A549 (cell line): Measurements from ENCODE around the gene SLC9A2.

Experiments used
- BHLHE40 ChIP-seq: IDR thresholded peaks from 2 replicates; pipeline ENCODE4 v1.6.1; 2012; ENCODE audit warnings: low read depth, low read length, inconsistent platforms
- POLR2A ChIP-seq: IDR thresholded peaks from 2 replicates; pipeline ENCODE4 v1.6.1; 2012; ENCODE audit warnings: mild to moderate bottlenecking, low read length
- RCOR1 ChIP-seq: fragments of 150-350 bp; IDR thresholded peaks from 2 replicates; pipeline ENCODE4 v1.6.1; 2014; ENCODE audit warnings: antibody characterized with exemption, low read length, low read depth
- SMC3 ChIP-seq: fragments of >200 bp; sonication (Bioruptor Twin); formaldehyde crosslinking; IDR thresholded peaks from 3 replicates; pipeline ENCODE4 v1.6.1; 2018; ENCODE audit warnings: inconsistent platforms
- SREBF2 ChIP-seq: fragments of 450-650 bp; IDR thresholded peaks from 2 replicates; pipeline ENCODE4 v1.6.1; 2014; ENCODE audit warnings: mild to moderate bottlenecking, moderate library complexity
- TF ChIP-seq, protein P1 (sequence below): fragments of 250-450 bp; sonication (Bioruptor Pico); IDR thresholded peaks from 2 replicates; pipeline ENCODE4 v1.5.0; 2021; ENCODE audit warnings: mild to moderate bottlenecking, moderate library complexity, borderline replicate concordance
- TF ChIP-seq, protein P2 (sequence below): fragments of >200 bp; sonication (Bioruptor Twin); formaldehyde crosslinking; IDR thresholded peaks from 3 replicates; pipeline ENCODE4 v1.5.1; 2016
- TF ChIP-seq, protein P3 (sequence below): fragments of 450-650 bp; IDR thresholded peaks from 2 replicates; pipeline ENCODE4 v1.6.1; 2014; ENCODE audit warnings: antibody characterized with exemption
- TF ChIP-seq, protein P4 (sequence below): IDR thresholded peaks from 2 replicates; pipeline ENCODE4 v1.6.1; 2012

DNA sequence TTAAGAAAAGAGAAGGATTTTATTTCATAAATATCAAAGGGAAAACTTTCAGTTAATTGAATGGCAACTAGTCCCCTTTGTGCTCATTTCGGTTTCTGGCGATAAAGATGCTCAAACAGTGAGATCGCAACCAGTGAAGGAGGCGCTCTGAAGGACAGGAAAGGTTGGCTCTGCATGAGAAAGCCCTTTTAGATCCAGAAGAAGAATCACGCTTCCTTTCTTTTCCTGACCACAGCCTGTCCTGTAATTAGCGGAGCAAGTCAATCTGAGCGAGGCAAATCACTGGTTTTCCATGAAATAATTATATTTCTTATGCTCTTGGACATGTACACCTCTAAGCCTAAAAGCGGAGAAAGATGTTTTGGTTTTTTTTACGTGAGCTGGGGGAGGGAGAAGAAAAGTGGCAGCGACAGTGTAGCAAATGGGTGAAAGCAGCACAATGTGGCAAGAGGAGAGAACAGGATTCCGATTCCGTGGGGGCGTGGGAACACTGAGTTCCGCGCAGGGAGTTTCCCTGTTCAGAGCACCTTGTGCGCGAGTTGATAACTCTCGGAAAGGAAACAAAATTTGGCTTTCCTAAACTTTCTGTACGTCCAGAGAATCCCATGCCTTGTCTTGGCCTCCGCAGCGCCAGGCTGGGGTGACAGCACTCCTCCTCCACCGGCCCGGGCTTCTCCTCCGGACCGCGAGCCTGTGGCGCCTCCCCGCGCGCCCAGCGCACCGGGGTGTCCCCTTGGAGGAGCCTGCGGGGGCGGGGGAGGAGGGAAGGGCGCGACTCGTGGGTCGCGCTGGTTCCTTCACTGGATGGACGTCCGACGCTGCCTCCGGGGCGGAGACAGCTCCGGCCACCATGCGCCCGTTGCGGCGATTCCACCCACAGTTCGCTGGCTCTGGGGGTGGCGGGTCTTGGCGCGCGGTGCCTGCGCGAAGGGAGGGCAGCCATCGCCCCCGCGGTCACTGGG, 620 bp upstream of the SLC9A2 start:
- peak; percentile 55 for TF ChIP-seq POLR2A
- TF ChIP-seq, protein P1, sequence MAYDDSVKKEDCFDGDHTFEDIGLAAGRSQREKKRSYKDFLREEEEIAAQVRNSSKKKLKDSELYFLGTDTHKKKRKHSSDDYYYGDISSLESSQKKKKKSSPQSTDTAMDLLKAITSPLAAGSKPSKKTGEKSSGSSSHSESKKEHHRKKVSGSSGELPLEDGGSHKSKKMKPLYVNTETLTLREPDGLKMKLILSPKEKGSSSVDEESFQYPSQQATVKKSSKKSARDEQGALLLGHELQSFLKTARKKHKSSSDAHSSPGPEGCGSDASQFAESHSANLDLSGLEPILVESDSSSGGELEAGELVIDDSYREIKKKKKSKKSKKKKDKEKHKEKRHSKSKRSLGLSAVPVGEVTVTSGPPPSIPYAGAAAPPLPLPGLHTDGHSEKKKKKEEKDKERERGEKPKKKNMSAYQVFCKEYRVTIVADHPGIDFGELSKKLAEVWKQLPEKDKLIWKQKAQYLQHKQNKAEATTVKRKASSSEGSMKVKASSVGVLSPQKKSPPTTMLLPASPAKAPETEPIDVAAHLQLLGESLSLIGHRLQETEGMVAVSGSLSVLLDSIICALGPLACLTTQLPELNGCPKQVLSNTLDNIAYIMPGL (CRISPR knock-in tag): no peak
- no peak for TF ChIP-seq SMC3
- TF ChIP-seq, protein P2, sequence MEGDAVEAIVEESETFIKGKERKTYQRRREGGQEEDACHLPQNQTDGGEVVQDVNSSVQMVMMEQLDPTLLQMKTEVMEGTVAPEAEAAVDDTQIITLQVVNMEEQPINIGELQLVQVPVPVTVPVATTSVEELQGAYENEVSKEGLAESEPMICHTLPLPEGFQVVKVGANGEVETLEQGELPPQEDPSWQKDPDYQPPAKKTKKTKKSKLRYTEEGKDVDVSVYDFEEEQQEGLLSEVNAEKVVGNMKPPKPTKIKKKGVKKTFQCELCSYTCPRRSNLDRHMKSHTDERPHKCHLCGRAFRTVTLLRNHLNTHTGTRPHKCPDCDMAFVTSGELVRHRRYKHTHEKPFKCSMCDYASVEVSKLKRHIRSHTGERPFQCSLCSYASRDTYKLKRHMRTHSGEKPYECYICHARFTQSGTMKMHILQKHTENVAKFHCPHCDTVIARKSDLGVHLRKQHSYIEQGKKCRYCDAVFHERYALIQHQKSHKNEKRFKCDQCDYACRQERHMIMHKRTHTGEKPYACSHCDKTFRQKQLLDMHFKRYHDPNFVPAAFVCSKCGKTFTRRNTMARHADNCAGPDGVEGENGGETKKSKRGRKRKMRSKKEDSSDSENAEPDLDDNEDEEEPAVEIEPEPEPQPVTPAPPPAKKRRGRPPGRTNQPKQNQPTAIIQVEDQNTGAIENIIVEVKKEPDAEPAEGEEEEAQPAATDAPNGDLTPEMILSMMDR: no peak
- no peak for TF ChIP-seq SREBF2
- no peak for TF ChIP-seq BHLHE40
- TF ChIP-seq, protein P3, sequence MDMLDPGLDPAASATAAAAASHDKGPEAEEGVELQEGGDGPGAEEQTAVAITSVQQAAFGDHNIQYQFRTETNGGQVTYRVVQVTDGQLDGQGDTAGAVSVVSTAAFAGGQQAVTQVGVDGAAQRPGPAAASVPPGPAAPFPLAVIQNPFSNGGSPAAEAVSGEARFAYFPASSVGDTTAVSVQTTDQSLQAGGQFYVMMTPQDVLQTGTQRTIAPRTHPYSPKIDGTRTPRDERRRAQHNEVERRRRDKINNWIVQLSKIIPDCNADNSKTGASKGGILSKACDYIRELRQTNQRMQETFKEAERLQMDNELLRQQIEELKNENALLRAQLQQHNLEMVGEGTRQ: no peak
- TF ChIP-seq RCOR1: no peak
- TF ChIP-seq, protein P4, sequence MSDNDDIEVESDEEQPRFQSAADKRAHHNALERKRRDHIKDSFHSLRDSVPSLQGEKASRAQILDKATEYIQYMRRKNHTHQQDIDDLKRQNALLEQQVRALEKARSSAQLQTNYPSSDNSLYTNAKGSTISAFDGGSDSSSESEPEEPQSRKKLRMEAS: peak; percentile 58; the same call in 1 of the 2 replicates
